ENCODE data around the gene SEPTIN5. TPM values are rescaled to one million over a fixed set of nuclear protein-coding genes. Genes with fewer than 3 reads are reported as not detected.

Gene SEPTIN5
- total RNA-seq, 1 donor from 2014 or later: 47.7 TPM

DNA sequence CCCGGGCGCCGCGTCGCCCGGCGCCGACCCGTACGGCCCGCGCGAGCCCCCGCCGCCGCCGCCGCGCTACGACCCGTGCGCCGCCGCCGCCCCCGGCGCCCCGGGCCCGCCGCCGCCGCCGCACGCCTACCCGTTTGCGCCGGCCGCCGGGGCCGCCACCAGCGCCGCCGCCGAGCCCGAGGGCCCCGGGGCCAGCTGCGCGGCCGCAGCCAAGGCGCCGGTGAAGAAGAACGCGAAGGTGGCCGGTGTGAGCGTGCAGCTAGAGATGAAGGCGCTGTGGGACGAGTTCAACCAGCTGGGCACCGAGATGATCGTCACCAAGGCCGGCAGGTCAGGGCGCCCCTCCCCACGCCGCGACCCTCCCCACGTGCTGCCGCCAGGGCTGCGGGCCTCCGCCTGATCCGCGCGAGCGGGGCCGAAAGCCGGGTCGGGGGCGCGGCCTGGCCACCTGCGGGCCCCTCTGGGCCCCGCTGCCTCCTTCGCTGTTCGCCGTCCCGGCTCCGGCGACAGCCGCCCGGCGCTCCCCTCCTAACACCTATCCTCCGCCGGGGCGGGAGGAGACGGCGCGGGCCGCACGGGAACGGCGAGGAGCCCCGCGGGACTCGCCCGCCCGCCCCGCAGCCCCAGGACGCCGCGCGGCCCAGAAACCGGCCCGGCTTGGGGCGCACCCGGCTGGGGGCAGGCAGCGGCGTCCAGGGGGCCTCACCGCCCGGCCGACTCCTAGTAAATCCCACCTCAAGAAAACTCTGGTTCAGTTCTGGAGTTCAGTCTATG lies 46.8 kb downstream of the SEPTIN5 start:
- no peak for DNase-seq (ENCODE audit: low spot score)

DNA sequence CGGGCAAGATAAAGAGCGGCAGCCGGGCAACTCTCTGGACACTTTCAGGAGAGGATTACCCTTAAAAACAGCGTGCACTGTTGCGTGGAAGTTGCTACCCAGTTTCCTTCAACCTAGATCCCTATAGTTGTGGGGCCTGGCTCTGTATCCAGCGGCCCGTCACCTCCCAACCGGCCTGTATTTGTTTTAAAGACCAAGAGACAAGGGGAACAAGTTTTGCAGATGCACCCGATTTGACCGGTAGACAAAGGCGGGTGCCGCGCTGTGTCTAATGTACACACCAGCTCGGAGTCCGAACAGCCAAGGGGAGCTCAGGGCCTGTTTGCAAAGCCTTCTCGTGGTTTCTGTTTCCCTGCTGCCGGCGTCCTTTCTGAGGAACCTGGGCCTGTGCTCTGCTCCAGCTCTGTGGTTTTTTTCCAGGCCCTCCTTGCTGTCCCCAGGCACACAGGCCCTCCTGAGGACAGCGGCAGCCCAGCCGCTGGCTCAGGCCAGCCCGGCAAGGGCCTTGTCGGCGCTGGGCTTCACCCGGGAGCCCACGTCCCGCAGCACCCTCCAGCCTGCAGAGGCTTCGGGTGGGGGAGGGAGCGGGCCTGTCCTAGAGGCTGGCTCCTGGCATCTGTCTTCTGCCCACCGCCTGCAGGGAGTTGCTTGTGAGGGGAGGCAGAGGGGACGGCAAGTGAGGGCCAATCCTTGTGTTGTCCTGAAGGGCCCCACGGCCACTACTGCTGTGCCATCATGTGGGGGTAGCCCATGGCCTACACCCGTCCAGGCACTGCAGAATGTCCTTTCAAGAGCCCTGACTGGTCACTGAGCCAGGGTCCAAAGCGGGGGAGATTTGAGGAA lies 47.6 kb downstream of the SEPTIN5 start:
- DNase-seq (ENCODE audit: low spot score): no peak

DNA sequence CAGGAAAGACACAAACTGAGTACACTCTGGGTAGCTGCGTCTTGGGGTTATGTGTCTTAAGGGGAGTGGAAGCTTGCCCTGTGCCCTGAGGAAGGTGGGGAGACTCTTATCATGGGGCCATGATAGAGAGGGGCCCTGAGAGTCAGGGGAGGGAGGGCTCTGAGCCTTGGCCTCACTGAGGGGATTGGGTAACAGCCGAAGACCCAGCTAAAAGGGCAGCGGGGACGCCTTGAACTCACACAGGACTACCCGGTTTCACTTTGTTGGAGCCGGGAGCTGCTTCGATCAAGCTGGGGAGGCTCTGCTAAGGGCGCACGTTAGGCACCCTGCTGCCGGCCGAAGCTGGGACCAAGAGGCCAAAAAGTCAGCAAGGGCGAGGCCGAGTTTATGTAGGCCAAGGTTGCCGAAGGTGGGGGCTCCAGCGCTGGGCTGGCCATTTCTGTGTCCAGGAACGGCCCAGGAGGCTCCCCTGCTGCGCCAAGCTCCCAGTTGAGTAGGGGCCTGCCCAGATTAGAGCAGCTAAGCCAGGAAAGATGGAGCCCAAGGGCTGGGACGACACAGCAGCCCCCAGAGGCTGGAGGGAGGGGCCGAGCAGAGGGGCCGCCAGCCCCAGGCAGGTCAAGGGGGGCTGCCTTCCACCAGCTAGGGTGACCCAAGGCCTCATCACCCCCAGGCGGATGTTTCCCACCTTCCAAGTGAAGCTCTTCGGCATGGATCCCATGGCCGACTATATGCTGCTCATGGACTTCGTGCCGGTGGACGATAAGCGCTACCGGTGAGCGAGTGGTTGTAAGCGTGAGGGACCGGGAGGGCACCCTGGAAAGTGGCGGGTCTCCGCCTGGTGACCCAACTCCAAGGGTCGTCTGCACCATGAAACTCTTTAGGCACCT lies 48.5 kb downstream of the SEPTIN5 start:
- DNase-seq (ENCODE audit: low spot score): no peak

DNA sequence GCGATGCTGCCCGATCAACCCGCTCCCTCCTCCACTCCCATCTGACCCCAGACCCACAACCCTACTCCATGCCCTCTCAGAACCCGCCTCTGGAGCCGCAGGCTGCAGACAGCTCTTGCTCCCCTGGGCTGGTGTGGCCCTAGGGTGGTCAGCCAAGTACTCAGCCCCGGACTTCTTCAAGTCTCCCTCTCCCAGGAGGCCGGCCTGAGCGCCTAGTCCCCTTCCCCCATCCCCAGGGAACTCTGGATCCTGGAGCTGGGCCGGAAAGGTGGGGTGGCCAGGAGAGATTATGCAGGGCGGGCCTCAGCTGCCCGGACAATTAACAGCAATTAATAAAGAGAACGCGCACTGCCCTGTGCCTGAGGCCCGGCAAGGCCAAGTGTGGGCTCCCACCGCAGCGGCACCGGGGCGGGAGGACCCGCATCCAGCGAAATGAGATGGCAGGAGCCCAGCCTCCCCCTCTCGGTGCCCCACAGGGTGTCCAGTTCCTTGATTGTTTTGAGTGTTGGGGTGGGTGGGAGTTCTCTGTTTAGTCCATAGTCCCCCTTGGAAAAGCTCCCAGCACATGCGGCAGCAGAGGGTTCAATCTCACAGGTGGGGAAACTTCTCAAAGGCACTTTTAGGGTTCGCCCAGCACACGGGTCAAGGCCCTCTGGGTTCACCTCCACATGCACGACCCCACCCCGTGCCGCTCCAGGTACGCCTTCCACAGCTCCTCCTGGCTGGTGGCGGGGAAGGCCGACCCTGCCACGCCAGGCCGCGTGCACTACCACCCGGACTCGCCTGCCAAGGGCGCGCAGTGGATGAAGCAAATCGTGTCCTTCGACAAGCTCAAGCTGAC lies 49.4 kb downstream of the SEPTIN5 start:
- DNase-seq (ENCODE audit: low spot score): no peak

DNA sequence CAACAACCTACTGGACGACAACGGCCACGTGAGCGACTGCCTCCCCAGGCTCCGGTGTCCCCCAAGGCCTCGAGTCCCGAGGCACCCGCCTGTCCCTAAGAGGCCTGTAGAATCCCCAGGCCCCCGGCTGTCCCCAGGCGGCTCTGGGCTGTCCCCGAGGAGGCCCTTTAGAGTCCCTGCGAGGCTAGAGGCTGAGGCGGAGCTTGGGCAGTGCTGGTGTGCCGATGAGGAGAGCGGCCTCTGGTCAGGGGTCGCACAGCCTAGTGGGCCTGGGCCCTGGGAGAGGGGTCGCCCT lies 49.9 kb downstream of the SEPTIN5 start:
- DNase-seq (ENCODE audit: low spot score): no peak

DNA sequence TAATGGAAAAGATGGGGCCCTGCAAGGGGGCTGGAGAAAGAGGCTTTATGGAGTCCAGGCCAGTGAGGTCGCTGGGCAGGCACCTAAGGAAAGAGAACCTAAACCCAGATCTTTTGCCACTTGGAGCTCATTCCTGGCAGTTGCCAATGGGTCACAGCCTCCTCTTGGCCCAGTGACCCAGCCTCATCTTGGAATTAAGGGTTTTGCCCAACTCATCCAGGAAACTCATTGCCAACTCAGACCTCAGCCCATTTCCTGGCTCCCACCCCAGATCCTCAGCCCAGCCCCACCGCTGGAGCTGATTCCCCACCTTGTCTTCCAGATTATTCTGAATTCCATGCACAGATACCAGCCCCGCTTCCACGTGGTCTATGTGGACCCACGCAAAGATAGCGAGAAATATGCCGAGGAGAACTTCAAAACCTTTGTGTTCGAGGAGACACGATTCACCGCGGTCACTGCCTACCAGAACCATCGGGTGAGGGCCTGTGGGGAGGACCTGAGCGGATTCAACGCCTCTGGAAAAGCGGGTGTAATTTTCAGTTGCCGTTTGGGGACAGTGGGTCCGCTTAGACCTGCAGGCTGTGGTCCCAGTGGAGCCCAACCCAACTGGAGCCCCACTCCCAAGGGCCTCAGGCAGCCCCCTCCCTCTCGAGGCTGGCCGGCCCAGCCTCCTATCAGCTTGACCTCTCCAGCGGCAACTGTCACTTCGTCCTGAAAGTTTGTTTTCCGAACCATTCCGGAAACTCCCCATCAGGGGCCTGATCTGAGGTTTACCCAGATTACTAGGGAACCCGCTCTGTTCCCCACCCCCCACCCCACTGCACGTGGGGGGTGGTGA lies 50.6 kb downstream of the SEPTIN5 start:
- no peak for DNase-seq (ENCODE audit: low spot score)

DNA sequence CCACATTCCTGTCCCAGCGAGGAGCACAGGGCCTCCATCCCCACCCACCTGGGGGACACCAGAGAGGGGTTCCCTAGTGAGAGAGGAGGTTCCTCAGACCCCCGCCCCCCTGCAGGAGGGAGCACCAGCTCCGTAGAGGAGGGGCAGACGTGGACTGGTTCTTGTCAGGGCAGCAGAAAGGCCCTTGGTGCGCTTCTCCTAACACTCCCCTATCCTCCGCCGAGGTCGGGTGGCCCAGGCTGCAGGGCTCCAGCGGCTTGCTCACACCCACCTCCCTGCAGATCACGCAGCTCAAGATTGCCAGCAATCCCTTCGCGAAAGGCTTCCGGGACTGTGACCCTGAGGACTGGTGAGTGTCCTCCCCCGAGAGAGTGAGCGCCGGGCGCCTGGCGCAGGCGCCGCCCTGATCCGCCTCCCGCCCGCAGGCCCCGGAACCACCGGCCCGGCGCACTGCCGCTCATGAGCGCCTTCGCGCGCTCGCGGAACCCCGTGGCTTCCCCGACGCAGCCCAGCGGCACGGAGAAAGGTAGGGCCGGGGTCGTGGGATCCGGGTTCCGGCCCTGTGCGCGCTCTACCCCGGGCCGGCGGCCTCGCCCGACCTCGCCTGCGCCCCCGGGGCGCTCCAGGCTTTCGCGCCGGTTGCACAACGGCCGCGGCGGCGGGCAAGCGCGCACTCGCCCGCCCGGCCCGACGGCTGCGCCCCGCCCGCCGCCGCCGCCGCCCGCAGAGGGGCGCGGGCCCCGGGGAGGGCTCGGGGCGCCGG lies 51.4 kb downstream of the SEPTIN5 start:
- DNase-seq (ENCODE audit: low spot score): no peak

DNA sequence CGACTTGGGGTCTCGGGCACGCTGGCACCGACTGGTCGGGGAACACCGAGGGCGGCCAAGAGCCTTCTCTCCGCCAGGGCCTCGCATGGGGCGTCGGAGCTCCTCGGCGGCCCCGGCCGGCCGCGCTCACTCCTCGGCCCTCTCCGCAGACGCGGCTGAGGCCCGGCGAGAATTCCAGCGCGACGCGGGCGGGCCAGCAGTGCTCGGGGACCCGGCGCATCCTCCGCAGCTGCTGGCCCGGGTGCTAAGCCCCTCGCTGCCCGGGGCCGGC lies 51.9 kb downstream of the SEPTIN5 start:
- no peak for DNase-seq (ENCODE audit: low spot score)

DNA sequence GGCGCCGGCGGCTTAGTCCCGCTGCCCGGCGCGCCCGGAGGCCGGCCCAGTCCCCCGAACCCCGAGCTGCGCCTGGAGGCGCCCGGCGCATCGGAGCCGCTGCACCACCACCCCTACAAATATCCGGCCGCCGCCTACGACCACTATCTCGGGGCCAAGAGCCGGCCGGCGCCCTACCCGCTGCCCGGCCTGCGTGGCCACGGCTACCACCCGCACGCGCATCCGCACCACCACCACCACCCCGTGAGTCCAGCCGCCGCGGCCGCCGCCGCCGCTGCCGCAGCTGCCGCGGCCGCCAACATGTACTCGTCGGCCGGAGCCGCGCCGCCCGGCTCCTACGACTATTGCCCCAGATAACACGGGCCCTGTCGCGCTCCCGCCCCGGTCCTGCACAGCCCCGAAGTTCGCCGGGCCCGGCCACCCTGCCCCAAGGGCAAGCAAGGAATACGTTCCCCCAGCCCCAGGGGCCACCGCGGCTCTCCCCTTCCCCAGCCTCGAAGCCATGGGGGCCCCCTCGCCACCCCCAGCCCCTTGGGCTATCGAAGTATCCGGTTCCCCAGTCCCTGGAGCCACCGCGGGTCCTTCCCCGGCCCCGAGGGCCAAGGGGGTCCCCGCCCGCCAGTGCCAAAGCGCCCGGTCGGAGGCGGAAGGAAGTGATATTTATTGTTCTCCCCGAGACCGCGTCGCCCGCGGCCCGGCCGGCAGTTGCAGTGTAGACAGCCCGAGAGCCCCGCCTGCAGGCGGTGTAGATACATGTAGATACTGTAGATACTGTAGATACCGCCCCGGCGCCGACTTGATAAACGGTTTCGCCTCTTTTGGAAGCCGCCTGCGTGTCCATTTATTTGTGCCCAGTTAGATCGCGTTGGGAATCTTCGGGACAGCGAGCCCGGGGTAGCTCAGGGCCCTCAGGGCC lies 52.5 kb downstream of the SEPTIN5 start:
- no peak for DNase-seq (ENCODE audit: low spot score)

DNA sequence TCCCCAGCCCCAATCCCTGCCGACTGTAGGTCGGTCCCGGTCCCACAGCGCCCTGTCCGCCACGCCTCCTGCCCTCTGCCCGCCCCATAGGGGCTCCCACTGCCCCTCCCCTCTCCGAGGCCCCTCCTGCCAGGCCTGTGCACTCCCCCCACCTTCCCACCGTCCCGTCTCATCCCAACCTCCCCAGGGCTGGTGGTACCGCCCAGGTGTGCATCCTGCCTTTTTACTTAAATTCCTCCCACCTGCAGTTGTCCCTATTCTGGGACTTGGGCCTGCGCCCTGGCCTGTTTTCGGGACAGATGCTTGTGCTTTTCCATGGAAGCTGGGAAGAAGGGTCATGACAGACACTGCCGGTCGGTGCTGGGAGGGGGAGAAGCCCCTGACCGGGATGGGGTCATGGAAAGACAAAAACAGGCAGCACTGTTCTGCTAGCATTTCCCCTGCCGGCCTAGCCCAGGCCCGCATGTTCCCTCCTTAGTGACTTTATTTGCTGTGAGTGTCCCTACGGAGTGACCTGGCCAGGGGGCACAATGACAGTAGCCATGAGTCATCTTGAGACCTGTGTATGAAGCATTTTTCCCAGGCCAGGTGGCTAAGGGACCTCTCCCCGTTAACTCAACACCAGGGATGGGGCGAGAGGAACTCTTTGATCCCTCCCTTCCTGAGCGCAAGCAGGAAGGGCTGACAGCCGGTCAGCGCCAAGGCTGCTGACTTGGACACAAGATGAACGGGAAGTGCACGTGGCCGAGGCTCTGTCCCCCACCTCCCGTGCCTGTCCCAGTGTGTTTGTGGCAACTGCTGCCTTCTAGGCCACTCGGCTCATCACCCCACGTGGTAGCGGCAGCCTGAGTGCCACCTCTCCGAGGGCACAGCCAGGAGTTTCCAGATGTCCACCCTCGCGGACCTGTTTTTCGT lies 53.4 kb downstream of the SEPTIN5 start:
- DNase-seq (ENCODE audit: low spot score): no peak

DNA sequence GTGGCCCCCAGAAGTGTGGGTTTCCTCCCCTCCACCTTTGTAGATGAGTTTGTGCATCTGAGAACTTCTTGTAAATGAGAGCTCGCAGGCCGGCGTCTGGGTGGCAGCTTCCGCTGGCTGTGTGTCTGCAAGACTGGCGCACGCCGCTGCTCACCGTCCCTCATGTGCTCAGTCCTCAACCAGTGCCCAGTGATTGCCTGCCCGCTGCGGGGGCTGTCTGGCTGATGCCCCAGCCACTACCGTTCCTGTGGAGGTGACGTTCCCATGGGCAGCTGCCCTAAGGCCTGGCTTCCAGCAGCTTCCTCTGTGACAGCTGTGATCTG lies 55.1 kb downstream of the SEPTIN5 start:
- DNase-seq (ENCODE audit: low spot score): no peak

DNA sequence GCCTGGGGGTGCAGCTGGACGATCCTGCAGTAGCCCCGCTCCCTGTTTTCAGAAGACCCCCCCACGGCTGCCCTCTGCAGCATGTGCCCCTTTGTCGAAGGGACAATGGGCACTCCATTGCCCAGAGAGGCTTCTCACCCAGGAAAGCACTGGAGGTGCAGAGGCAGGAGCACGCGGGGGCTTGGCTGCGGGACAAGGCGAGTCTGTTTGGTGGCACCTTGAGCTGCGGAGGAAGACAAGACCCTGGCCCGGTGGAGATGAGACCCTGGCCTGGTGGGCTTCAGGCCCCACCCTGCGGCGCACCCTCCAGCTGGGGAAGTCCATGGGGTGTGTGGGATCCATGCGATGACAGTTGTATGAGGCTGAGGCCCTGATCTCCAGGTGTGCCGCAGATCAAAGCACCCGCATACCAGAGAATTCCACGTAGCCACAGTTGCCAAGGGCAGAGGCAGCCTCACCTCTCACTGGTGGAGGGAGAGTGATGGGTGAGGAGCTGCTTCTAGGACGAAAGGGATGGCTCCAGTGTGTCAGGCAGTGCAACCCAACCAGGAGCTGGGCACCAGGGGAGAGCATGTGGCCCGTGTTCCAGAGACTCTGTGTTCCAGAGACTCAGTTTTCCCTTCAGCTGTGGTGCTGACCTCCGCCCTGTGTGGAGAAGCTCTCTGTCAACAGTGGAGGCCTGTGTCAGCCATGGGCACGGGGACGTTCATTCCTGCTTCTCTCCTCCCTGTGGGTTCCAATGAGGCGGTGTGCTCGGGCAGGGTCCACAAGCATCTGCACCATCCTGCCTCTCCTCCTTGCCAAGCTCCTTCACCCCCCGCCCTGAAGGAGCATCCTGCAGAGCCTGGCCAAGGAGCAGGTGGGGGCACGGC lies 56.3 kb downstream of the SEPTIN5 start:
- no peak for DNase-seq (ENCODE audit: low spot score)

DNA sequence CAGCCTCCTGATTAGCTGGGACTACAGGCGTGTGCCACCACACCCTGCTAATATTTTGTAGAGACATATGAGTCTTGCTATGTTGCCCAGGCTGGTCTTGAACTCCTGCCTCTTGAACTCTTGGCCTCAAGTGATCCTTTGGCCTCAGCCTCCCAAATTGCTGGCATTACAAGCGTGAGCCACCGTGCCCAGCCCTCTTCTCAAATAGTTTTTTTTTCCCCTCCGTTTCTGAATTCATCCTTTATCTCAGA lies 58.0 kb downstream of the SEPTIN5 start:
- no peak for DNase-seq (ENCODE audit: low spot score)

All from umbilical cord (tissue), 2 donors.